ENCODE results near the gene MAN1A1. TPM values are rescaled to one million over a fixed set of nuclear protein-coding genes. Genes with fewer than 3 reads are reported as not detected.
"Not testable (repeated sequence)": the region's sequence is repeated elsewhere in the genome, so short reads cannot be mapped to it uniquely, and the experiment has no call there.

The MAN1A1 gene
- total RNA-seq, 1 donor from 2014 or later: 15.0 TPM

GRCh38 chr6:119166024-119166784, 183.4 kb downstream of the MAN1A1 start:
- no peak for DNase-seq (ENCODE audit: low spot score)
- intact Hi-C loops (cut with DNase I): no loop called here

- intact Hi-C loops (cut with DNase I): no loop called here
- no peak for DNase-seq (ENCODE audit: low spot score)
These were observed 186.6 kb downstream of the MAN1A1 start for GRCh38 chr6:119163006-119163405.

- intact Hi-C loops (cut with DNase I): no loop called here
- no peak for DNase-seq (ENCODE audit: low spot score)
These were observed 187.3 kb downstream of the MAN1A1 start for GRCh38 chr6:119162134-119162775.

- DNase-seq (ENCODE audit: low spot score): no peak
These were observed 188.1 kb downstream of the MAN1A1 start for GRCh38 chr6:119161438-119161837.

GRCh38 chr6:119160911-119161310, 188.7 kb downstream of the MAN1A1 start:
- intact Hi-C loops (cut with DNase I): no loop called here

More at GRCh38 chr6:119161438-119161837, 188.1 kb downstream of the MAN1A1 start:
- intact Hi-C loops (cut with DNase I): no loop called here

GRCh38 chr6:119158057-119158848, 191.3 kb downstream of the MAN1A1 start:
- peak; percentile 78 for DNase-seq (ENCODE audit: low spot score)
- intact Hi-C loops (cut with DNase I): loop anchor here (5.0 to 10.0 kb wide), 2 partner anchors 189 to 587 kb away; partner anchors contain the start of gene MAN1A1

More at GRCh38 chr6:119160911-119161310, 188.7 kb downstream of the MAN1A1 start:
- DNase-seq (ENCODE audit: low spot score): no peak

GRCh38 chr6:119157506-119157815, 192.1 kb downstream of the MAN1A1 start:
- DNase-seq (ENCODE audit: low spot score): no peak
- intact Hi-C loops (cut with DNase I): loop anchor here (5.0 to 10.0 kb wide), 2 partner anchors 190 to 587 kb away; partner anchors contain the start of gene MAN1A1

- intact Hi-C loops (cut with DNase I): loop anchor here (5.0 to 10.0 kb wide), 2 partner anchors 190 to 588 kb away; partner anchors contain the start of gene MAN1A1
- no peak for DNase-seq (ENCODE audit: low spot score)
These were observed 192.6 kb downstream of the MAN1A1 start for GRCh38 chr6:119156757-119157505.

- intact Hi-C loops (cut with DNase I): loop anchor here (5.0 to 10.0 kb wide), 2 partner anchors 191 to 589 kb away; partner anchors contain the start of gene MAN1A1
- DNase-seq (ENCODE audit: low spot score): not testable (repeated sequence)
These were observed 193.5 kb downstream of the MAN1A1 start for GRCh38 chr6:119156082-119156481.

GRCh38 chr6:119152187-119152586, 197.4 kb downstream of the MAN1A1 start:
- no peak for DNase-seq (ENCODE audit: low spot score)
- intact Hi-C loops (cut with DNase I): loop anchor here (10.0 kb wide), 1 partner anchor 593 kb away; no protein-coding TSS in a partner anchor

- no peak for DNase-seq (ENCODE audit: low spot score)
- intact Hi-C loops (cut with DNase I): no loop called here
These were observed 200.6 kb downstream of the MAN1A1 start for GRCh38 chr6:119148825-119149525.

- no peak for DNase-seq (ENCODE audit: low spot score)
- intact Hi-C loops (cut with DNase I): no loop called here
These were observed 201.3 kb downstream of the MAN1A1 start for GRCh38 chr6:119148098-119148824.

- intact Hi-C loops (cut with DNase I): no loop called here
- DNase-seq (ENCODE audit: low spot score): no peak
These were observed 202.2 kb downstream of the MAN1A1 start for GRCh38 chr6:119147101-119148053.

- intact Hi-C loops (cut with DNase I): no loop called here
- DNase-seq (ENCODE audit: low spot score): no peak
These were observed 204.4 kb downstream of the MAN1A1 start for GRCh38 chr6:119145111-119145510.

- intact Hi-C loops (cut with DNase I): no loop called here
- DNase-seq (ENCODE audit: low spot score): no peak
These were observed 206.9 kb downstream of the MAN1A1 start for GRCh38 chr6:119142637-119143036.

- no peak for DNase-seq (ENCODE audit: low spot score)
- intact Hi-C loops (cut with DNase I): no loop called here
These were observed 207.5 kb downstream of the MAN1A1 start for GRCh38 chr6:119142041-119142440.

Measured in cardiac septum (tissue), 1 donor.